Nephron (organoid): ENCODE data around the gene OBP2B.
"Not testable (repeated sequence)": the region's sequence is repeated elsewhere in the genome, so short reads cannot be mapped to it uniquely, and the experiment has no call there.

ENCODE experiments used
- H3K27ac Mint-ChIP-seq, 3 experiments: 2 replicates each; pipeline ENCODE4 v1.8.0; 2020; ENCODE audit warnings: mixed read lengths in 3 of 3, mild to moderate bottlenecking in 2 of 3, moderate library complexity in 1 of 3
- H3K27me3 Mint-ChIP-seq: 2 replicates; pipeline ENCODE4 v1.8.0; 2021; ENCODE audit warnings: low read depth, mild to moderate bottlenecking, moderate library complexity, mixed read lengths
- H3K36me3 Mint-ChIP-seq: 2 replicates; pipeline ENCODE4 v1.8.0; 2020; ENCODE audit warnings: low read depth, mixed read lengths
- H3K4me1 Mint-ChIP-seq: 2 replicates; pipeline ENCODE4 v1.8.0; 2020; ENCODE audit warnings: mixed read lengths
- H3K4me3 Mint-ChIP-seq, 3 experiments: 2 replicates each; pipeline ENCODE4 v1.8.0; 2020; ENCODE audit warnings: mild to moderate bottlenecking in 3 of 3, mixed read lengths in 3 of 3, moderate library complexity in 2 of 3
- H3K9me3 Mint-ChIP-seq: 2 replicates; pipeline ENCODE4 v1.8.0; 2020; ENCODE audit warnings: mixed read lengths
- CTCF ChIP-seq, 3 experiments: fragments of 200-600 bp; sonication (generic); IDR thresholded peaks; one replicate each; pipeline ENCODE4 v1.5.0; 2021; ENCODE audit warnings: antibody characterized with exemption in 3 of 3; ENCODE audit not compliant: unreplicated experiment in 3 of 3

The OBP2B gene

GRCh38 chr9:133230093-133230492, 21.0 kb upstream of the OBP2B start:
- H3K4me3 Mint-ChIP-seq = no peak overlapping the region
- H3K36me3 Mint-ChIP-seq = no peaks in the 10 kb centered on the region
- H3K27me3 Mint-ChIP-seq = peaks cover 10% of the 10 kb centered on the region
- no peak overlapping the region for H3K27ac Mint-ChIP-seq
- H3K9me3 Mint-ChIP-seq = peaks cover 5% of the 10 kb centered on the region
- H3K4me1 Mint-ChIP-seq = no peaks in the 10 kb centered on the region
- TF ChIP-seq CTCF (IDR thresholded peaks at IDR 0.05; ENCODE audit: unreplicated experiment in 3 of 3) = no peak

- not testable (repeated sequence) for H3K27ac Mint-ChIP-seq, H3K4me3 Mint-ChIP-seq, H3K4me1 Mint-ChIP-seq, H3K9me3 Mint-ChIP-seq, H3K36me3 Mint-ChIP-seq, H3K27me3 Mint-ChIP-seq
Measured at GRCh38 chr9:133228474-133229193, 19.6 kb upstream of the OBP2B start.

GRCh38 chr9:133227996-133228395, 18.9 kb upstream of the OBP2B start:
- not testable (repeated sequence) for H3K27me3 Mint-ChIP-seq, H3K27ac Mint-ChIP-seq, H3K36me3 Mint-ChIP-seq, H3K4me3 Mint-ChIP-seq, H3K4me1 Mint-ChIP-seq, H3K9me3 Mint-ChIP-seq

- H3K4me1 Mint-ChIP-seq = no peaks in the 10 kb centered on the region
- no peaks in the 10 kb centered on the region for H3K36me3 Mint-ChIP-seq
- peaks cover 8% of the 10 kb centered on the region for H3K27me3 Mint-ChIP-seq
- H3K27ac Mint-ChIP-seq = no peak overlapping the region
- peaks cover 5% of the 10 kb centered on the region for H3K9me3 Mint-ChIP-seq
- no peak for TF ChIP-seq CTCF (IDR thresholded peaks at IDR 0.05; ENCODE audit: unreplicated experiment in 3 of 3)
- no peak overlapping the region for H3K4me3 Mint-ChIP-seq
Measured at GRCh38 chr9:133227242-133227860, 18.3 kb upstream of the OBP2B start.

GRCh38 chr9:133226219-133227171, 17.4 kb upstream of the OBP2B start:
- Mint-ChIP-seq H3K27me3 (peaks cover 8% of the 10 kb centered on the region), H3K4me3 (no peak overlapping the region), H3K4me1 (no peaks in the 10 kb centered on the region), H3K36me3 (no peaks in the 10 kb centered on the region), H3K9me3 (peaks cover 5% of the 10 kb centered on the region), H3K27ac (no peak overlapping the region)
- TF ChIP-seq CTCF (IDR thresholded peaks at IDR 0.05; ENCODE audit: unreplicated experiment in 3 of 3) = no peak

- H3K9me3 Mint-ChIP-seq = peaks cover 8% of the 10 kb centered on the region
- no peak overlapping the region for H3K27ac Mint-ChIP-seq
- H3K27me3 Mint-ChIP-seq = peaks cover 19% of the 10 kb centered on the region
- no peak overlapping the region for H3K4me3 Mint-ChIP-seq
- no peaks in the 10 kb centered on the region for H3K4me1 Mint-ChIP-seq
- H3K36me3 Mint-ChIP-seq = no peaks in the 10 kb centered on the region
- no peak for TF ChIP-seq CTCF (IDR thresholded peaks at IDR 0.05; ENCODE audit: unreplicated experiment in 3 of 3)
Measured at GRCh38 chr9:133225171-133226011, 16.3 kb upstream of the OBP2B start.
